ENCODE results near the gene PLSCR1. TPM values are rescaled to one million over a fixed set of nuclear protein-coding genes. Genes with fewer than 3 reads are reported as not detected.

The PLSCR1 gene
- polyA plus RNA-seq, 6 donors from 2014 or later: 26.9 to 48.3 (median 34.4) TPM

- peaks cover 0 to 7% (median 6%) of the 10 kb centered on the region in 3 donors for H3K27me3 Mint-ChIP-seq
- H3K36me3 Mint-ChIP-seq: no peaks in the 10 kb centered on the region
- no peaks in the 10 kb centered on the region for H3K4me1 Mint-ChIP-seq
- no peak overlapping the region for H3K4me3 Mint-ChIP-seq
- H3K27ac Mint-ChIP-seq: no peak overlapping the region
- DNase-seq (no peak), ATAC-seq (ENCODE audit: low read depth in 2 of 2) (no peak)
- H3K9me3 Mint-ChIP-seq: peaks cover 0 to 7% (median 2%) of the 10 kb centered on the region in 7 donors
Observed at GRCh38 chr3:146561463-146561862, 17.1 kb upstream of the PLSCR1 start.

DNA sequence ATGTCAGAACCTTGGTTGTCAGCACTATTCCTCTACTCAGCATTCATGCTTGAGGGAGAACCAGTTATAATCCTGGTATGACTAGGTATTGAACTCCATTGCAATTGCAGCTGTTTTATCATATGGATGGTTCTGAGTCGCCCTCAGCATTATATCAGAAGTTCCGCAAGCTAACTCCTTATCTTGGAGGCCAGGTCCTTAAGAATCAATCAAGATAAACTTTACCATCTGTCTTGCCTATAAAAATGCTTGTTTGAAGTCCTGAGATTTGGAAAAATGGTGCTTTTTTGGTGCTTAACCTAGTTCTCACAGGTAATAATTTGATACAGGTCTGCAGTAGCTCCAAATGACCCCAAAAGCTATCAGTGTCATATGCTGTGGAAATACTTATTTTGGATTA lies 16.3 kb upstream of the PLSCR1 start:
- Mint-ChIP-seq H3K36me3 (no peaks in the 10 kb centered on the region), H3K4me1 (no peaks in the 10 kb centered on the region), H3K9me3 (peaks cover 0 to 7% (median 2%) of the 10 kb centered on the region in 7 donors), H3K4me3 (no peak overlapping the region), H3K27me3 (peaks cover 0 to 7% (median 6%) of the 10 kb centered on the region in 3 donors), H3K27ac (no peak overlapping the region)
- ATAC-seq (ENCODE audit: low read depth in 2 of 2) (no peak), DNase-seq (no peak)

GRCh38 chr3:146559388-146559787 lies 15.0 kb upstream of the PLSCR1 start:
- ATAC-seq (ENCODE audit: low read depth in 2 of 2) (no peak), DNase-seq (no peak)
- Mint-ChIP-seq H3K36me3 (no peaks in the 10 kb centered on the region), H3K4me1 (no peaks in the 10 kb centered on the region), H3K27ac (no peak overlapping the region), H3K27me3 (peaks cover 0 to 7% (median 6%) of the 10 kb centered on the region in 3 donors), H3K9me3 (peaks cover 0 to 7% (median 2%) of the 10 kb centered on the region in 7 donors), H3K4me3 (no peak overlapping the region)

DNA sequence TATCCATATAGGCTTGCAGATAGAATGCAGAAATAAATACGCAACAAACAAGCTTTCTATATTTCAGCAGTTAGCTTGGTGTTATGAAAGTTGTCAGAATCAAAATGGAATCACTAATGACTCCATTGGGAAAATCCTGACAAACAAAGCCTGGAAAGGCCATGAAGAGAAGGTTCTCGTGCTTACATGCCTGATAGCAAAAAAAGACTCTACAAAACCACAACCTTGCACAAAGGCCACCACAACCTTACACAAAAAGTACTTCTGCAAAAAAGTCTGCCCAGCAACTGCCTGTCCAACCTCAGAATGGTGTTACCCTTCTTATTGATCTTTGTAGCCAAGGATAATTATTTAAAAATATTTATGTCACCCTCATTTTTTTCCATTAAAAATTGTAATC lies 14.4 kb upstream of the PLSCR1 start:
- ATAC-seq (ENCODE audit: low read depth in 2 of 2) (no peak), DNase-seq (no peak)
- H3K4me3 Mint-ChIP-seq: no peak overlapping the region
- no peak overlapping the region for H3K27ac Mint-ChIP-seq
- H3K27me3 Mint-ChIP-seq: peaks cover 0 to 13% (median 6%) of the 10 kb centered on the region in 3 donors
- H3K4me1 Mint-ChIP-seq: no peaks in the 10 kb centered on the region
- H3K36me3 Mint-ChIP-seq: no peaks in the 10 kb centered on the region
- H3K9me3 Mint-ChIP-seq: peaks cover 0 to 7% (median 2%) of the 10 kb centered on the region in 7 donors

DNA sequence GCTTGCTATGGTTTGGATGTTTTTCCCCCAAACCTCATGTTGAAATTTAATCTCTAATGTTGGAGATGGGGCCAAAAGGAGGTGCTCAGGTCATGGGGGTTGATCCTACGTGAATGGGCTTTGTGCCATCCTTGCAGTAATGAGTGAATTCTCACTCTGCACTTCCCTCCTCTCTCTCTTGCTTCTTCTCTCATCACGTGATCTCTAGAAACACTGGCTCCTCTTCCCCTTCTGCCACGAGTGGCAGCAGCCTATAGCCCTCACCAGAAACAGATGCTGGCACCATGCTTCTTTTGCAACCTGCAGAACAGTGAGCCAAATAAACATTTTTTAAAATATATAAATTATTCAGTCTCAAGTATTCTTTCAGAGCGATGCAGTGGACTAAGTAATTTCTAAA lies 13.3 kb upstream of the PLSCR1 start:
- no peaks in the 10 kb centered on the region for H3K4me1 Mint-ChIP-seq
- no peak for ATAC-seq (ENCODE audit: low read depth in 2 of 2)
- no peaks in the 10 kb centered on the region for H3K36me3 Mint-ChIP-seq
- peaks cover 0 to 3% (median 0%) of the 10 kb centered on the region in 7 donors for H3K9me3 Mint-ChIP-seq
- peaks cover 0 to 10% (median 6%) of the 10 kb centered on the region in 3 donors for H3K27me3 Mint-ChIP-seq
- no peak for DNase-seq
- H3K4me3 Mint-ChIP-seq: no peak overlapping the region
- no peak overlapping the region for H3K27ac Mint-ChIP-seq

DNA sequence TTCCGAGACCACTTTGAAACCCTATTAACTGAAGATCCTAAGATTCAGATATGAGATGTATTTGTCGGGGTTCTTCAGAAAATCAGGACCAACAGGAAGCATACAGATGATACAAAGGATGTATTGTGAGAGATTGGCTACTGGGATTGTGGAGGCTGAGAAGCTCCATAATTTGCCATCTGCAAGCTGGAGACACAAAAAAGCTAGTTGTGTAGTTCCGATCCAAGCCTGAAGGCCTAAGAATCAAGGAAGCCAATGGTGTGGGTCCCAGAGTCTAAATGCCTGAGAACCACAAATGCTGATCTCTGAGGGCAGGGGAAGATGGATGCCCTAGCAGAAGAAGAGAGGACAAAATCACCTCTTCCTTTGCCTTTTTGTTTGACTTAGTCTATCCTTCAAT lies 10.9 kb upstream of the PLSCR1 start:
- no peak overlapping the region for H3K4me3 Mint-ChIP-seq
- peaks cover 0 to 3% (median 2%) of the 10 kb centered on the region in 3 donors for H3K4me1 Mint-ChIP-seq
- peaks cover 0 to 8% (median 0%) of the 10 kb centered on the region in 3 donors for H3K27me3 Mint-ChIP-seq
- no peak for DNase-seq
- no peak overlapping the region for H3K27ac Mint-ChIP-seq
- no peak for ATAC-seq (ENCODE audit: low read depth in 2 of 2)
- H3K36me3 Mint-ChIP-seq: no peaks in the 10 kb centered on the region
- H3K9me3 Mint-ChIP-seq: no peaks in the 10 kb centered on the region

DNA sequence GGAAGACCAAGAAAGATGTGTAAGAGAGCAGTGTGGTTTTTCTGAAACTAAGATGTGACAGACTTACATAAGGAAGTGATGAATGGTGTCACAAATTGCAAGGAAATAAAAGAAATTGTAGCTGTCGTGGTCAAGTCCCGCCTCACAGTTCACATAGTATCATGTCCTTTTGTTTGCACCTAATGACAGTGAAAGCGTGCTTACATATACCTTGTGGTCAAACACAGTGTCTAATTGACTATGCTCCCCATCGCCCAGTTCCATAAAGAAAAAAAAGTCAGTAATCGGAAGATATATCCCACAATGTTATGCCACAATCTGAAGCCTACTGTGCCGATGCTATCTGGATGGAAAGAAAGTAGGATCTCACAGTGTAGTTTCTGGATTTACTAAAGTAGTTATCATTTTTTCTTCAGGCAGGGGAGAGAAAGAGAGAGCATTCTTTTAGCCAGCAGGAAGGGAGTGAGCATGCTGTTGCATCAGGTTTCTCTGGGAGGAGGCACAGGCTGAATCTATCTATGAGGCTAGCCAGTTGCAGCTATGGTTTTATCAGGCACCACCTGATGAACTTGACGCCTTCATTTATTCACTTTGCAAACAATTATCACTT lies 9.8 kb upstream of the PLSCR1 start:
- H3K4me3 Mint-ChIP-seq: no peak overlapping the region
- no peak for DNase-seq
- H3K36me3 Mint-ChIP-seq: no peaks in the 10 kb centered on the region
- H3K27ac Mint-ChIP-seq: no peak overlapping the region
- peaks cover 0 to 6% (median 3%) of the 10 kb centered on the region in 3 donors for H3K4me1 Mint-ChIP-seq
- H3K27me3 Mint-ChIP-seq: peaks cover 0 to 8% (median 0%) of the 10 kb centered on the region in 3 donors
- no peaks in the 10 kb centered on the region for H3K9me3 Mint-ChIP-seq
- ATAC-seq (ENCODE audit: low read depth in 2 of 2): no peak

GRCh38 chr3:146550743-146551510 lies 6.5 kb upstream of the PLSCR1 start:
- Mint-ChIP-seq H3K36me3 (no peaks in the 10 kb centered on the region), H3K27ac (peak overlapping the region in 2 of 6 donors; percentile 5 to 8), H3K9me3 (no peaks in the 10 kb centered on the region), H3K4me3 (no peak overlapping the region), H3K27me3 (peaks cover 0 to 8% (median 0%) of the 10 kb centered on the region in 3 donors), H3K4me1 (peaks cover 0 to 6% (median 5%) of the 10 kb centered on the region in 3 donors)
- DNase-seq (no peak), ATAC-seq (ENCODE audit: low read depth in 2 of 2) (no peak)

GRCh38 chr3:146550070-146550615 lies 5.7 kb upstream of the PLSCR1 start:
- ATAC-seq (ENCODE audit: low read depth in 2 of 2) (no peak), DNase-seq (no peak)
- Mint-ChIP-seq H3K4me1 (peaks cover 0 to 9% (median 7%) of the 10 kb centered on the region in 3 donors), H3K4me3 (no peak overlapping the region), H3K27ac (peak overlapping the region in 1 of 6 donors; percentile 43), H3K36me3 (no peaks in the 10 kb centered on the region), H3K9me3 (no peaks in the 10 kb centered on the region), H3K27me3 (peaks cover 0 to 8% (median 0%) of the 10 kb centered on the region in 3 donors)

DNA sequence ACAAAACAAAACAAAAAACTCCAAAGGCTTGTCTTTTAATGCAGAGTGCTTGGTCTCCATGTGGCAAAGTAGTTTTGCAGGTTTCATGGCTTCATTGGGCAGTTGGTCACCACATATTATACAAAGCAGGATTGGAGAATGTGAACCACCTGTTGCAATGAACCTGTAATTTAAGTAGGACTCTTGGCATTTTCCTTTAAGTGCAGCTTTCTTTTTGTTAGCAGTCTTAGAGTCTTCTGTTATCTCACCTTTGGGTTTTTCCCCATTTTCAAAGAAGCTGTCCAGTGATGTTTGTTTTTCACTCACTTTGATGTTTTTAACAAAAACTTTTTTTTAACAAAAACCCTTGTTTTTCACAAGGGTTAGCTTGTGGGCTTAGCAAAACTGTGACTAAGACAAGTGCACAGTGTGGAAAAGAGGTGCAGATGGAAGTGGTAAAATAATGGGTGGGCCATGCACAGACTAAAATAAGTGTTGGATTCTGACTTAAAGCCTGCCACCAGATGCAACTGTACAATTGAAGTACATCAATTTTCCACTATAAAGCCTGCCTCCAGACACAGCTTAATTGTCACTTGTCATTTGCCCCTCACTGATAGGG lies 2.9 kb upstream of the PLSCR1 start:
- no peaks in the 10 kb centered on the region for H3K27me3 Mint-ChIP-seq
- no peaks in the 10 kb centered on the region for H3K36me3 Mint-ChIP-seq
- peaks cover 18 to 29% (median 24%) of the 10 kb centered on the region in 3 donors for H3K4me1 Mint-ChIP-seq
- DNase-seq (no peak), ATAC-seq (ENCODE audit: low read depth in 2 of 2) (no peak)
- H3K4me3 Mint-ChIP-seq: peak overlapping the region in 1 of 8 donors; percentile 90
- H3K27ac Mint-ChIP-seq: peak overlapping the region in 1 of 6 donors; percentile 56
- H3K9me3 Mint-ChIP-seq: no peaks in the 10 kb centered on the region

DNA sequence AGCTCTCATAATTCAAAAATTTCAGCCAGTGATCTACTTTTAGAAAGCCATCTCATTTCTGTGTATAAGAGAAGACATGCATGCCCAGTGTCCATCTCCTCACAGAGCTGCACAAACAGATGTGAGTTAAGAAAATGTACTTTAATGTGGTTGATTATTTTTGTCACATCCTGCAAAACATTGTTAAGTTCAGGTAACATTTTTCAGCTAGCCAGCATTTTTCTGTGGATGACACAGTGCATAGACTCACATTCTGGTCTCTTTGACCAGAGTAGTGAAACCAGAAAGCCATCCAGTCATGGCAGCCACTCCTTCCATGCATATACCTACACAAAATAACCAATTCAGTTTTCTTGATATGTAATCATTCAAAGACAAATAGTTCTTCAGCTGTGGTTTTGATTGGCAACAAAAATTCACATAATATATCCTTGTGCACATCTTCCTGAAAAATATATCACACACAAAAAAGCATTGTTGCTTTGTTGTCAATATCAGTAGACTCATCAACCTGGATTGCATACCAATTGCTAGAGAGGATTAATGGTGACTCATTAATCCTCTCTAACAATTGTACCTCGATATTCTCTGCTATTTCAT lies 2.1 kb upstream of the PLSCR1 start:
- Mint-ChIP-seq H3K27me3 (no peaks in the 10 kb centered on the region), H3K4me3 (peak overlapping the region in 2 of 8 donors; percentile 90 to 95), H3K9me3 (no peaks in the 10 kb centered on the region)

GRCh38 chr3:146544929-146545528 lies 622 bp upstream of the PLSCR1 start:
- Mint-ChIP-seq H3K27me3 (no peaks in the 10 kb centered on the region), H3K9me3 (no peaks in the 10 kb centered on the region), H3K27ac (peak overlapping the region; percentile 86 to 94 (median 93)), H3K4me1 (peaks cover 31 to 43% (median 40%) of the 10 kb centered on the region in 3 donors), H3K36me3 (no peaks in the 10 kb centered on the region), H3K4me3 (peak overlapping the region; percentile 90 to 97 (median 95))
- no peak for ATAC-seq (ENCODE audit: low read depth in 2 of 2)
- DNase-seq: no peak

More for the DNA sequence above, 2.1 kb upstream of the PLSCR1 start:
- no peak for DNase-seq
- peak overlapping the region in 3 of 6 donors; percentile 43 to 92 (median 51) for H3K27ac Mint-ChIP-seq
- H3K4me1 Mint-ChIP-seq: peaks cover 25 to 35% (median 31%) of the 10 kb centered on the region in 3 donors
- no peak for ATAC-seq (ENCODE audit: low read depth in 2 of 2)
- no peaks in the 10 kb centered on the region for H3K36me3 Mint-ChIP-seq

All from naive B cell (primary cell).